Caki2 (cell line): ENCODE results near the gene NTNG2. TPM values are rescaled to one million over a fixed set of nuclear protein-coding genes. Genes with fewer than 3 reads are reported as not detected.

Experiments used
- DNase-seq: peaks from one replicate; pipeline ENCODE4 v3.0.0-alpha.2; 2015; ENCODE audit warnings: low read depth
- in situ Hi-C: cut with HindIII; loops from 2 replicates; pipeline ENCODE4 v1.10.0; 2016; ENCODE audit warnings: low sequenced_read_pairs, low pct_unique_long_range_greater_than_20kb, mixed read lengths
- total RNA-seq: library from RNA; depleted of rRNA; stranded (reverse); fragments of >200 nt; shearing (Covaris generic); gene quantifications from 2 replicates; pipeline ENCODE4 v1.2.3, GENCODE V29; 2014; ENCODE audit warnings: low replicate concordance

Gene NTNG2
- total RNA-seq, 1 experiment from 2014 or later: 5.1 TPM

GRCh38 chr9:132216861-132217619 is 55.2 kb downstream of the NTNG2 start:
- in situ Hi-C loops: no loop called here
- no peak for DNase-seq

GRCh38 chr9:132218208-132218607 is 56.4 kb downstream of the NTNG2 start:
- no peak for DNase-seq
- in situ Hi-C loops: no loop called here

GRCh38 chr9:132221941-132222340 is 60.1 kb downstream of the NTNG2 start:
- in situ Hi-C loops: no loop called here
- no peak for DNase-seq

- no peak for DNase-seq
- in situ Hi-C loops: no loop called here
Observed at GRCh38 chr9:132224645-132225044, 62.8 kb downstream of the NTNG2 start.

GRCh38 chr9:132226571-132227430 is 64.9 kb downstream of the NTNG2 start:
- DNase-seq: no peak
- in situ Hi-C loops: no loop called here

- no peak for DNase-seq
- in situ Hi-C loops: no loop called here
Observed at GRCh38 chr9:132228062-132228461, 66.2 kb downstream of the NTNG2 start.

- DNase-seq: no peak
- in situ Hi-C loops: no loop called here
Observed at GRCh38 chr9:132230605-132231004, 68.7 kb downstream of the NTNG2 start.

DNA sequence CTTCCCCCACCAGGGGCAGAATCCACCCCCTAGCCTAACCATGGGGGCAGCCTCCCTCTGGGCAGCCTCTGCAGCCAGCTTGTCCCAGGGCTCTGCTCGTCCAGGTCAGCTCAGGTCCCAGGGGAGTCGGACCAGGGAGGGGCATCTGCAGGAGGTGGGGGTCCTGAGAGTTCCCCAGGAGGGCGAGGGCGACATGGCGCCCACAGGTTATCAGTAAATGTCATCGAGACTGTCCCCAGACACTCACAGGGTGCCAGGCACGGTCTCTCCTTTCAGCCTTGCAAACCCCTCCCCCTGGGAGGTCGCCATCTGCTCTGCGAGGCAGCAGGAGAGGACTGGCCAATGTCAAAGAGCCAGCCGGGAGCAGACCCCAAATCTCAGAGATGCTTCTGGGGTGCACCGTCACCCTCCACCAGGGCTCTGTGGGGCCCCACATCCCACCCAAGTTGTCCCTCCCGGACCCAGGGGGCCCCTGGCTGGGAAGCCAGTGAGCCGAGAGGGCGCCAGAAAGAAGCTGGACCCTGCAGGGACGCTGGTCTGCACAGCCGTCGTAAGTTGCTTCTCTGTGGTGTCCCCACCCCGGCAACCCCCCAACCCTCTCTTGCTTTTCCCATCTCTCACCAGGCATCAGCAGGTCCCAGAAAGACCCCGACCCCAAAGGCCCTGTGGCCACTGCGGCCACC is 69.3 kb downstream of the NTNG2 start:
- no peak for DNase-seq
- in situ Hi-C loops: no loop called here

- in situ Hi-C loops: no loop called here
- no peak for DNase-seq
Observed at GRCh38 chr9:132232522-132232921, 70.7 kb downstream of the NTNG2 start.

DNA sequence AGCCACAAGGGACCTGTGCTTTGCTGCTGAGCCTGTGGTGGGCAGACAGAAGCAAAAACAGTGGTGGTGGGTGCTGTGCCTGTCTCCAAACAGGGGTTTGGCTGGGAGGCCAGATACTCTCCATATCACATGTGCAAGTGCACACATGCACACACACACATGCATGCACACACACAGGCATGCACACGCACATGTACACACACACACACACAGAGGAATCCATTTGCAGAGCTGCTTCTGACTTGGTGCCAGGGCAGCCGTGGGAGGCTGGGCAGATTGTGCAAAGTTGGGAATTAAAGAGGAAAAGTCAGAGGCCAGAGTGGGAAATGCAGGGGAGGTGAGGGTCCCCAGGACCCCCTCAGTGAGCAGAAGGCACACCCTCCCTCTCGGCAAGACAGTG is 71.3 kb downstream of the NTNG2 start:
- DNase-seq: no peak
- in situ Hi-C loops: no loop called here

DNA sequence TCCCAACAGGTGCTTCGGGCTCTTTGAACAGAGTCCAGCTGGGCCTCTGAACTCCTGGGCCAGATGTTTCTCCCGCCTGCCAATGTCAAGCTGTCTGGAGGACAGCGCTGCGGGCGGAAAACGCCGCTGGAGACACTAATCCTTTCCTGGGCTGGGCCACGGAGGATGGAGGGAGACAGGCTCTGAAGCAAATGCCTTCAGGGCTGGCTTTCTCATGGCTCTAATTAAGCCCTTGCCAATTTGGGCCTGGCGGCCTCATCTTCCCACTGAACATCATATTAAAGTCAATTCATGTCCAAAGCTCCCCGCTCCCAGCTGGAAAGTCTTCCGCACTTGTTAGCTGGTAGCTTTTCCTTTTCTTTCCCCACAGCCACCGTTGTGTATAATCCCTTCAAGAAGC is 72.7 kb downstream of the NTNG2 start:
- in situ Hi-C loops: no loop called here

DNA sequence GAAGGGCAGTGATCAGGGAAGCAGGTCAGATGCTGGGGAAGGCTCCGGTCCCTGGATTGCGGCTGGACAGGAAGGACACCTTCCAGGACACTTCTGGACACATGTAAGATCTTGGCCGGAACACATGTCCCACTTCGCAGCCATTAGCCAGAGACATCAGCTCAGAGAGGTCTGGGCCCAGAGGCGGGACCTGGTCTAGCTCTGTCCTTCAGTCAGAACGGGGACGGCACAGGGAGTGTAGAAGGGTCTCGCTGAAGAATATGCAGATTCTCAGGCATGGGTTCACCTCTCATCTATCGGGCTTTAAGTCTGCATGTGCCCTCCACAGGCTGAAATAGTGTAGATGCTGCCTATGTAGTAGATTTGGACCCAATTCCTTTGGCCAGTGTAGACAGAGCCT is 73.3 kb downstream of the NTNG2 start:
- DNase-seq: no peak
- in situ Hi-C loops: no loop called here

More for the DNA sequence above, 72.7 kb downstream of the NTNG2 start:
- no peak for DNase-seq

- in situ Hi-C loops: no loop called here
- peak; percentile 56 for DNase-seq
Observed at GRCh38 chr9:132235894-132236661, 74.2 kb downstream of the NTNG2 start.

DNA sequence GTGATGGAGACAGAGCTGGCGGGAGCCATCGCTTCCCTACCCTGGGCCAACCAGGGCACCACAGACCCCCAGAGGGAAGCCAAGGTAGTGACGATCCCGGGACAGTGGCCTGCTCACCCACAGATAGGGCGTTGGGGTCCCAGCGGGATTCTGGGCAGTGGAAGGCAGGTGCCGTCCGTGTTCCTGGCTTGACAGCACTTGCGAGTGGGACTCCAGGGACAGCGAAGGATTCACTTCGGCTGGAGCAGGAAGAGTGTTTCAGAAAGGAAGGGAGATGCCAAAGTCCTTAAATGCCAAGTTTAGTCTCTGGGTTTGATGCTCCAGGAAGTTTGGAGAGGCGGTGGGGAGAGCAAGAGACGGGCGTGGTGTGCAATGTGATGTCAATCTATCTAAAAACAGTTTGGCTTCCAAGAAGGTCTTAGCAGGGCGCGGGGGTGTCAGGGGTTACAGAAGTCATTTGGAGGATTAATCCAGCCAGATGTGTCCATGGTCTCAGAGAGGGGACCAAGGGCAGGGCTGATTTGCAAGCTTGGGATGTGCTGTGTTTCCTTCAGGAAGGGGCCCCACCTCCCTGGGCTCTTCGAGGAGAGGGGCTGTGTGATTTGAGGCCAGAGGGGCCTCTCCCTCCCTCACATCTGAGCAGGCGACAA is 74.9 kb downstream of the NTNG2 start:
- in situ Hi-C loops: no loop called here
- DNase-seq: no peak

- in situ Hi-C loops: no loop called here
- DNase-seq: no peak
Observed at GRCh38 chr9:132237481-132237880, 75.6 kb downstream of the NTNG2 start.

DNA sequence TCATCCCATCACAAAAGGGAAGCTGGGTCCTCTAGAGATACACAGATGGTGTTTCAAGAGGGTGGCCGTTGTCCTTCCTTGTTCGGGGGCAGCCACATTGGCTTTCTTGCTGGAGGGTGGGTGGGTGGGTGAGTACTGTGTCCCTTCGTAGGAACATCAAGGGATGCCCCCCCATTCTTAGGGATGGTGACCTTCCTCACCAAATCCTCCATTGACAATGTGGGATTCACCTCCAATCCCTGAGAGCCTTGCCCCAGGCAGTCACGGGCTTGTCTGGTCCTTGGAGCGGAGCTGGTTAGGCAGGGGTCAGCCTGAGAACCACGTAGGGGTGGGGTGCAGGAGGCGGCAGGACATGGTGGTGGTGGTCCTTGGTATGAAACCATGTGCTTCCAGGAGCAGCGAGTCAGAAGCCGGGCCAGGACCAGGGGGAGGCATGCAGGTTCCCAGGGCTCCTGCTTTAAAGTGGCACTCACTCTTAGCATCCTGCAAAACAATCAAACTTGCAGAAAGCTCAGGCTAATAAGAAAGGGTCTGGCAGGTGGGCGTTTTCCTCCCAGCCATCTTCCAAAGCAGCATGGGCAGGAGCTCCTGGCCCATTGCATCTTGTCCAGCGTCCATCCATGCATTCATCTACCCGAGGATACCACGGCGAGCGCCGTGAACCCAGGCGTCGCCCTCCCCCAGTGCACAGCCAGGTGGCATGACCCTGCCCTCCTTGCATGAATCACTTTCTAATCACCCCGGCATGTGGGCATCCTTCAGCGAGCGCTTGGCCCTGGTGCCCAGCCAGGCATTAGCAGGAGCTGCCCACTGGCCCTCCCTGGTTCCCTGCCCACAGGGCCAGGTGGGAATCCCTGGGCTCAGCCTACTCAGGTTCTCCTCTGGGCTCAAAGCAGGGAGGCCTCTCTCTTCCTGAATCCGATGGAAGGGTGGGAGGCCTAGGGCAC is 76.4 kb downstream of the NTNG2 start:
- no peak for DNase-seq
- in situ Hi-C loops: no loop called here

GRCh38 chr9:132238992-132239391 is 77.1 kb downstream of the NTNG2 start:
- in situ Hi-C loops: no loop called here
- no peak for DNase-seq
